MM.1S (cell line): ENCODE data around the gene MYF6.

Source experiments
- DNase-seq: peaks from one replicate; pipeline ENCODE4 v3.0.0-alpha.2; 2015
- H2AFZ ChIP-seq: fragments of 300-600 bp; sonication (generic); 2 replicates; pipeline ENCODE4 v1.6.0; 2016; ENCODE audit warnings: antibody characterized with exemption, low read length
- H3F3A ChIP-seq: fragments of 300-600 bp; sonication (generic); 2 replicates; pipeline ENCODE4 v1.6.1; 2016; ENCODE audit warnings: mild to moderate bottlenecking, antibody characterized with exemption, low read length, moderate library complexity, mixed read lengths; ENCODE audit not compliant: insufficient read depth
- H3K27ac ChIP-seq: fragments of 300-600 bp; sonication (generic); 2 replicates; pipeline ENCODE4 v1.5.1; 2016; ENCODE audit warnings: mild to moderate bottlenecking, low read length
- H3K27me3 ChIP-seq: fragments of 300-600 bp; sonication (generic); replicated peaks from 2 replicates; pipeline ENCODE4 v1.6.0; 2016; ENCODE audit warnings: low read length; ENCODE audit not compliant: insufficient read depth
- H3K36me3 ChIP-seq: fragments of 300-600 bp; sonication (generic); replicated peaks from 2 replicates; pipeline ENCODE4 v1.6.1; 2016; ENCODE audit warnings: mild to moderate bottlenecking, low read length, mixed read lengths; ENCODE audit not compliant: insufficient read depth
- H3K4me1 ChIP-seq: fragments of 300-600 bp; sonication (generic); 2 replicates; pipeline ENCODE4 v1.6.1; 2016; ENCODE audit warnings: low read length, mixed read lengths
- H3K4me2 ChIP-seq: fragments of 300-600 bp; sonication (generic); 2 replicates; pipeline ENCODE4 v1.6.0; 2016; ENCODE audit warnings: low read depth, low read length
- H3K4me3 ChIP-seq: fragments of 300-600 bp; sonication (generic); 2 replicates; pipeline ENCODE4 v1.5.1; 2016; ENCODE audit warnings: low read length, mixed read lengths
- H3K79me2 ChIP-seq: fragments of 300-600 bp; sonication (generic); 2 replicates; pipeline ENCODE4 v1.6.1; 2016; ENCODE audit warnings: mixed run types, low read length, mixed read lengths
- H3K9ac ChIP-seq: fragments of 300-600 bp; sonication (generic); 2 replicates; pipeline ENCODE4 v1.6.1; 2016; ENCODE audit warnings: low read length, mixed read lengths
- H3K9me2 ChIP-seq: fragments of 300-600 bp; sonication (generic); replicated peaks from 2 replicates; pipeline ENCODE4 v1.6.1; 2016; ENCODE audit warnings: mild to moderate bottlenecking, low read length, mixed read lengths; ENCODE audit not compliant: insufficient read depth
- H3K9me3 ChIP-seq: fragments of 300-600 bp; sonication (generic); replicated peaks from 2 replicates; pipeline ENCODE4 v1.6.1; 2016; ENCODE audit warnings: mild to moderate bottlenecking, low read length, mixed read lengths; ENCODE audit not compliant: insufficient read depth
- H4K20me1 ChIP-seq: fragments of 300-600 bp; sonication (generic); 2 replicates; pipeline ENCODE4 v1.6.1; 2016; ENCODE audit warnings: mild to moderate bottlenecking, low read length, moderate library complexity, mixed read lengths; ENCODE audit not compliant: insufficient read depth
- EZH2 ChIP-seq: fragments of 300-600 bp; sonication (generic); optimal IDR thresholded peaks from 2 replicates; pipeline ENCODE3; 2017; ENCODE audit warnings: low read depth, mild to moderate bottlenecking, antibody characterized with exemption, low read length, mixed read lengths
- EZH2phosphoT487 ChIP-seq: fragments of 300-600 bp; sonication (generic); IDR thresholded peaks from 2 replicates; pipeline ENCODE4 v1.6.1; 2018; ENCODE audit warnings: antibody characterized with exemption, low read length
- TF ChIP-seq, protein P1 (sequence below): fragments of 300-600 bp; sonication (generic); IDR thresholded peaks from 2 replicates; pipeline ENCODE4 v1.5.1; 2016; ENCODE audit warnings: antibody characterized with exemption, low read length, mixed read lengths

MYF6 gene

DNA sequence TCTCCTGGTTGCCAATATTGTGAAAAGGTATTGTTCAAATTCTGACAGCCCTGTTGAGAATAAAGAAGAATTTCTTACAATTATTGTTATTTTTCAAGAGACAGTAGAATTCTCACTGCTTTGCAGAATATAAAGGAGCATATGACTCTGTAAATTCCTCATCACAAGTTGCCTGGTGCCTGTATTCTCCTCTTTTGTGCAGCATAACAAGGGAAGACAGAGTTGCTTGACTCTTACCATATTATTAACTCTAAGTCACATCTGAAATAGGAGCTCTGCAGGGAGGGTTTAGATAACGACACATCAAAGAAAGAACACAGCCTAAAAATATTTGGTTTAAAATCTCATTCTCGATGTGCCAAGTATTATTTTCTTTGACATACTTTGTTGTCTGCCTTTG lies 40.4 kb downstream of the MYF6 start:
- Histone ChIP-seq H3K4me1 (no peaks in the 10 kb centered on the region), H3K9me2 (no peaks in the 10 kb centered on the region), H3K9me3 (no peaks in the 10 kb centered on the region), H4K20me1 (no peaks in the 10 kb centered on the region), H3K27ac (no peak overlapping the region), H3K4me3 (no peak overlapping the region), H3K36me3 (no peaks in the 10 kb centered on the region), H3F3A (no peaks in the 10 kb centered on the region), H3K27me3 (no peaks in the 10 kb centered on the region), H2AFZ (no peak overlapping the region), H3K79me2 (no peaks in the 10 kb centered on the region), H3K9ac (no peak overlapping the region), H3K4me2 (no peak overlapping the region)
- no peak for DNase-seq
- TF ChIP-seq EZH2 (no peak), EZH2phosphoT487 (no peak)
- TF ChIP-seq, protein P1, sequence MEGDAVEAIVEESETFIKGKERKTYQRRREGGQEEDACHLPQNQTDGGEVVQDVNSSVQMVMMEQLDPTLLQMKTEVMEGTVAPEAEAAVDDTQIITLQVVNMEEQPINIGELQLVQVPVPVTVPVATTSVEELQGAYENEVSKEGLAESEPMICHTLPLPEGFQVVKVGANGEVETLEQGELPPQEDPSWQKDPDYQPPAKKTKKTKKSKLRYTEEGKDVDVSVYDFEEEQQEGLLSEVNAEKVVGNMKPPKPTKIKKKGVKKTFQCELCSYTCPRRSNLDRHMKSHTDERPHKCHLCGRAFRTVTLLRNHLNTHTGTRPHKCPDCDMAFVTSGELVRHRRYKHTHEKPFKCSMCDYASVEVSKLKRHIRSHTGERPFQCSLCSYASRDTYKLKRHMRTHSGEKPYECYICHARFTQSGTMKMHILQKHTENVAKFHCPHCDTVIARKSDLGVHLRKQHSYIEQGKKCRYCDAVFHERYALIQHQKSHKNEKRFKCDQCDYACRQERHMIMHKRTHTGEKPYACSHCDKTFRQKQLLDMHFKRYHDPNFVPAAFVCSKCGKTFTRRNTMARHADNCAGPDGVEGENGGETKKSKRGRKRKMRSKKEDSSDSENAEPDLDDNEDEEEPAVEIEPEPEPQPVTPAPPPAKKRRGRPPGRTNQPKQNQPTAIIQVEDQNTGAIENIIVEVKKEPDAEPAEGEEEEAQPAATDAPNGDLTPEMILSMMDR = no peak

DNA sequence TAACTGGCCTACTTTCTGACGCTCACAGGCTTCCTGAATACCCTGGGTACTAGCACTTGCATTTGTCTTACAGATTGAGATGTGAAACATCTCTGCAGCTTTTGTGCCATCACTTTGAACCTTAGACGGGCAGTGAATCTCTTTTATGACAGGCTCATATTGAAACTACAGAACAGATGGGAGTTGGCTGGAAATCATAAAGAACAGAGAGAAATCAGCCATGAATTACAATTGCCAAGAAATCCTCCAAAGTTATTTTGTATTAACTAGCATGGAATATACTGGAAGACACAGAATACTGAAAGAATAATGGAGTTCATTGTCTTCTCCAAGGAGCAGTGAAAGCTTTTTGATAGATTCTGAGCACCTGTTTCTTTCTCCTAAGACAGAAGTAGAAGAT lies 42.0 kb downstream of the MYF6 start:
- Histone ChIP-seq H3K79me2 (no peaks in the 10 kb centered on the region), H3K27ac (no peak overlapping the region), H4K20me1 (no peaks in the 10 kb centered on the region), H3F3A (no peaks in the 10 kb centered on the region), H3K36me3 (no peaks in the 10 kb centered on the region), H3K27me3 (no peaks in the 10 kb centered on the region), H3K4me1 (no peaks in the 10 kb centered on the region), H3K4me2 (no peak overlapping the region), H2AFZ (no peak overlapping the region), H3K9me3 (no peaks in the 10 kb centered on the region), H3K4me3 (no peak overlapping the region), H3K9ac (no peak overlapping the region), H3K9me2 (no peaks in the 10 kb centered on the region)
- no peak for DNase-seq
- TF ChIP-seq EZH2 (no peak), EZH2phosphoT487 (no peak)
- TF ChIP-seq, protein P1 = no peak

DNA sequence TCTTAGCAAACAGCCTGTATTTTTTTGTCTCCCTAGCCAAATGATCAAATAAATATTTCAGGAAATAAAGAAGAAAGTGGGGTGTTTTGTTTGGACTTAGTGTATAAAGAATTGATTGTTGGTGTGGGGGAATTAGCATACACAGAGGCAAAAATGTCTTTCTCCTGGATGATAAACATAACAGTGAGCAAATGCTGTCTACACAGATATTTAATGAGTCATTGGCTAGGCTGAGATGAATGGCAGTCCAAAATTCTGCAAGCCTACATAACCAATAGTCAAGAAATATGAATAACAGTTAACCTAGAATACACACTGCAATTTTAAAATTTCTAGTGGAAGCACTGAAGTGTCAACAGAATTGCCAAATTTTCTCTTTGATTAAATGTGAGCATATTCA lies 45.0 kb downstream of the MYF6 start:
- Histone ChIP-seq H3K4me3 (no peak overlapping the region), H3K4me2 (no peak overlapping the region), H2AFZ (no peak overlapping the region), H4K20me1 (no peaks in the 10 kb centered on the region), H3F3A (no peaks in the 10 kb centered on the region), H3K79me2 (no peaks in the 10 kb centered on the region), H3K9me3 (no peaks in the 10 kb centered on the region), H3K4me1 (no peaks in the 10 kb centered on the region), H3K9me2 (no peaks in the 10 kb centered on the region), H3K27ac (no peak overlapping the region), H3K9ac (no peak overlapping the region), H3K27me3 (no peaks in the 10 kb centered on the region), H3K36me3 (no peaks in the 10 kb centered on the region)
- TF ChIP-seq, protein P1 = no peak
- TF ChIP-seq EZH2 (no peak), EZH2phosphoT487 (no peak)
- DNase-seq = no peak
